AG09319 (cell line): ENCODE results near the gene CDC42SE2.
"Not testable (repeated sequence)": the region's sequence is repeated elsewhere in the genome, so short reads cannot be mapped to it uniquely, and the experiment has no call there.

Source experiments
- DNase-seq: peaks from one replicate; pipeline ENCODE4 v3.0.0-alpha.2; 2010; ENCODE audit warnings: low read depth; ENCODE audit errors: extremely low read depth
- CTCF ChIP-seq: IDR thresholded peaks from 2 replicates; pipeline ENCODE4 v1.5.1; 2011; ENCODE audit warnings: low read depth, mild to moderate bottlenecking, inconsistent platforms, low read length, moderate library complexity

Gene CDC42SE2

GRCh38 chr5:131270809-131271208 lies 7.0 kb downstream of the CDC42SE2 start:
- DNase-seq = no peak
- no peak for TF ChIP-seq CTCF

GRCh38 chr5:131271888-131272287 lies 8.0 kb downstream of the CDC42SE2 start:
- not testable (repeated sequence) for DNase-seq

- TF ChIP-seq CTCF = no peak
- no peak for DNase-seq
Observed at GRCh38 chr5:131272307-131272706, 8.5 kb downstream of the CDC42SE2 start.

GRCh38 chr5:131272724-131273123 lies 8.9 kb downstream of the CDC42SE2 start:
- no peak for DNase-seq
- TF ChIP-seq CTCF = no peak

GRCh38 chr5:131274326-131275063 lies 10.6 kb downstream of the CDC42SE2 start:
- DNase-seq = no peak
- TF ChIP-seq CTCF = no peak

- no peak for DNase-seq
- TF ChIP-seq CTCF = no peak
Observed at GRCh38 chr5:131276072-131276471, 12.2 kb downstream of the CDC42SE2 start.

GRCh38 chr5:131277447-131277846 lies 13.6 kb downstream of the CDC42SE2 start:
- no peak for DNase-seq
- no peak for TF ChIP-seq CTCF
